ENCODE data around the gene PDE4B. TPM values are rescaled to one million over a fixed set of nuclear protein-coding genes. Genes with fewer than 3 reads are reported as not detected.

Gene PDE4B
- total RNA-seq, 1 donor, result 2.3 TPM

DNA sequence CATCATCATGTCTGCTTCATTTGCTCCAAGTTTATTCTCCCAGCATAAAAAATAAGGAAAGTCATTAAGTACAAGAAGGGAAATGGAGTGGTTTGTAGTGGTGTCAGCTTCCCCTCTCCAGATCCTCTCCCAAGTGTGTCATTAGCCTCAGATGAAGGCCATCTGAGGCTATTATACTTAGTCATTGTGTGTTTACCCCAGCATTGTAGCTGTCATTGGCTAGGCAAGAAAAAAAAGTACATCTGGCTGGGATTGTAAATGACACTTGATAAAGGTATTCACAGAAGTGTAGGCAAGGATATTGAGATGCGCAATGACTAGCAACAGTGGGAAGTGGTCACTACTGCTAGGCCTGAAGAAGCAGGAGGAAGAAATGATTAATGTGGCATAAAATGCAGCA, 424.3 kb downstream of the PDE4B start:
- no peak overlapping the region for H3K4me3 ChIP-seq (ENCODE audit: low read depth, low read length)
- TF ChIP-seq, protein P1, sequence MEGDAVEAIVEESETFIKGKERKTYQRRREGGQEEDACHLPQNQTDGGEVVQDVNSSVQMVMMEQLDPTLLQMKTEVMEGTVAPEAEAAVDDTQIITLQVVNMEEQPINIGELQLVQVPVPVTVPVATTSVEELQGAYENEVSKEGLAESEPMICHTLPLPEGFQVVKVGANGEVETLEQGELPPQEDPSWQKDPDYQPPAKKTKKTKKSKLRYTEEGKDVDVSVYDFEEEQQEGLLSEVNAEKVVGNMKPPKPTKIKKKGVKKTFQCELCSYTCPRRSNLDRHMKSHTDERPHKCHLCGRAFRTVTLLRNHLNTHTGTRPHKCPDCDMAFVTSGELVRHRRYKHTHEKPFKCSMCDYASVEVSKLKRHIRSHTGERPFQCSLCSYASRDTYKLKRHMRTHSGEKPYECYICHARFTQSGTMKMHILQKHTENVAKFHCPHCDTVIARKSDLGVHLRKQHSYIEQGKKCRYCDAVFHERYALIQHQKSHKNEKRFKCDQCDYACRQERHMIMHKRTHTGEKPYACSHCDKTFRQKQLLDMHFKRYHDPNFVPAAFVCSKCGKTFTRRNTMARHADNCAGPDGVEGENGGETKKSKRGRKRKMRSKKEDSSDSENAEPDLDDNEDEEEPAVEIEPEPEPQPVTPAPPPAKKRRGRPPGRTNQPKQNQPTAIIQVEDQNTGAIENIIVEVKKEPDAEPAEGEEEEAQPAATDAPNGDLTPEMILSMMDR (IDR thresholded peaks at IDR 0.05; ENCODE audit: insufficient read depth, low read length), result no peak
- no peak for DNase-seq (ENCODE audit: low read depth)

DNA sequence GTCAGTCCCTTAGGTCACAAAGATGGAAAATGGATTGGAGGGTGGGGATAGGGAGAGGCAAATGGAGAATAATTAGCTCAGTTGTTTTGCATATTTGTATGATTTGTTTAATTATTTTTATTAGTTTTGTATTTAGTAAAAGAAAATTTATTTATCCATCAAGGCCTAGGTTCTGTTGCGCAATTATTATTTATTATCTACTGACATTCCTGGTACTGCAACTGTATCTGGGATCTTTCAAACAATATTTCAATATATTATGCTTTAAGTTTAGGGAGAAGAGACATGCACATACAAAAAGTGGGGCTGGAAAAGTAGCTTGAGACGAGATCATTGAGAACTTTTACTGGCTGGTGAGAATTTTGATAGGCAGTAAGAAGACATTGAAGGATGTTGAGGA, 424.9 kb downstream of the PDE4B start:
- no peak overlapping the region for H3K4me3 ChIP-seq (ENCODE audit: low read depth, low read length)
- TF ChIP-seq, protein P1 (IDR thresholded peaks at IDR 0.05; ENCODE audit: insufficient read depth, low read length), result no peak
- DNase-seq (ENCODE audit: low read depth), result no peak

DNA sequence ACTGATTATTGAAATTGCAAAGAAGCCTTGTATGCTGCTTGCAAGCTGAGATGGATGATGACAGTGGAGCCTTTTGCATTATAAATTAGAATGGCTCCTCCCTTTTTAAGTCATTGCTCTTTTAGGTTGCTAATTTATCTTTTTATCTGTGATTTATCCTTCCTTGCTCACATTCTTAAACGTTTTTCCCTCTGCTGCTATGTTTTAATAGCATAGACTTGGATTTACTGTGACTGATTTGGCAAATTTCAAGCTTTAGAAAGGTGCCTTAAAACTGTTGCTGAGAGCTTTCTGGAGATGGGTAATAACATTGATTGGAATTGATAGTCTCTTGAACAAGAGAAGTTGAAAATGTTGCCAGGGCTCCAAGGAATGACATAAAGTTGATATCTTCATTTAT, 427.8 kb downstream of the PDE4B start:
- no peak overlapping the region for H3K4me3 ChIP-seq (ENCODE audit: low read depth, low read length)
- DNase-seq (ENCODE audit: low read depth), result no peak
- TF ChIP-seq, protein P1 (IDR thresholded peaks at IDR 0.05; ENCODE audit: insufficient read depth, low read length), result no peak

DNA sequence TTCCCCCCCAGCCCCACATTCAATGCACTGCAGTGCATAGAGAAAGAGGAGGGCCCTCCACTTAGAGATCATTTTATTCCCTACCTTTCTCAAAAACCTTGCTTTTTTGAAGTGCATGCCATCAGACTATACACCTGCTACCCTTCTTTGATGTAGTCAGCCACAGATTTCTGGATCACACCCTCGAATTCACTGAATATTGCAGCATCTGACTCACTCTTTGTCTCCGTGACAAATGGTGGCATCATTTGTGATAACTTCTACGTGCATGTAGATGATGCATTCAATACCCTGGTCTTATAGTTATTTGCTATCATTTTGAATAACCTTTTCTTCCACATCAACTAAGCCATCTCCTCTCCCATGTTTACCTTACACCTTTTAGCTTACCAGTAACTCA, 431.0 kb downstream of the PDE4B start:
- TF ChIP-seq, protein P1 (IDR thresholded peaks at IDR 0.05; ENCODE audit: insufficient read depth, low read length), result no peak
- no peak for DNase-seq (ENCODE audit: low read depth)
- H3K4me3 ChIP-seq (ENCODE audit: low read depth, low read length), result no peak overlapping the region

DNA sequence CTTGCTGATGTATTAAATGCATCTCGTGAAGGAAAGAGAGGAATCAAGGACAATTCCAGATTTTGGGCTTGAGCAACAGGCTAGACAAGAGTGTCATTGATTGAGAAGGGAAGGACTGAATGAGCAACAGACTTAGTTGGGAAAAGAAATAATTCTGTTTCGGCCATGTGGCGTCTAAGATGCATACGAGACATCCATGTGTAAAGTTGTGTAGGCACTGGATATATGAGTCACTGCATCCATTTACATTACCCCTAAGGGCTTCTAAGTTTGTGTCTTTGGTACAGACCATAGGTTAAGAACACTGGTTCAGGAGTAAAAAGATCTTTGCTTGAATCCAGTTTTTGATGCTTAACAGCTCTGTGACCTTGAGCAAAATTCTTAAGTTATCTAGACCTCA, 434.3 kb downstream of the PDE4B start:
- no peak for DNase-seq (ENCODE audit: low read depth)
- TF ChIP-seq, protein P1 (IDR thresholded peaks at IDR 0.05; ENCODE audit: insufficient read depth, low read length), result no peak
- no peak overlapping the region for H3K4me3 ChIP-seq (ENCODE audit: low read depth, low read length)

DNA sequence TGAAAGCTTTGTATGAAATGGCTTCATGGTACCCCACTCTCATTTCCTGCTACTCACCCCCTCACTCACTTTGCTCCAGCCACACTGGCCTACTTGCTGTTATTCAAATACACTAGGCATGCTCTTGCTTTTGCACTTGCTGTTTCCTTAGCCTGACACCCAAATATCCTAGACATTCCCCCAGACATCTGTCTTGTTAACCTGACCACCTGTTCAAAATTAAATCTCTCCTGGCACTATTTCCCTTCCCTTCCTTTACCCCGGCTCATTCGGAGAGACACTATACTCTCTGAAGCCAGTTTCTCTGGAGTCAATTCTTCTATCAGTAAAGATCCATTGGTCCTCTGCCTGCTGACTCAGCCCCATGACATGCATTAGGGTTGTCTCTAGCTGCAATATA, 435.3 kb downstream of the PDE4B start:
- TF ChIP-seq, protein P1 (IDR thresholded peaks at IDR 0.05; ENCODE audit: insufficient read depth, low read length), result no peak
- DNase-seq (ENCODE audit: low read depth), result no peak
- H3K4me3 ChIP-seq (ENCODE audit: low read depth, low read length), result no peak overlapping the region

DNA sequence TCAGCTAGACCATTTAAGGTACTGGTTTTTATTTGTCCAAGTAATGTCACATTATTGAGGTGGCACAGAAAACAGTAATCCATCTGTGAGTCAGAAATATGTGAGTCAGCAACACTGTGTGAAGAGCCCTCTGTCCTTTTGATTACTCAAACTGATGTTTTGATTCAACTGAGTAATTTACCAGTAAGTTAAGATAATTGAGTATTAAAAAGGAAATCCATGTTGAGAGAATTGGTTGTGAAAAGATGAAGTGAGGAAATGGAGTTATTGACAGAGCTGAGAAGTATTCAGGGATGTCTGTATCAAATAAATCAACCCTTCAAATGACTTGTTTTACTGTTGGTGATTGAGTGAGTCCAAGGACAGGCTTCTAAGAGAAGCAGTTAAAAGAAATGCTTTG, 438.5 kb downstream of the PDE4B start:
- no peak for DNase-seq (ENCODE audit: low read depth)
- TF ChIP-seq, protein P1 (IDR thresholded peaks at IDR 0.05; ENCODE audit: insufficient read depth, low read length), result no peak
- H3K4me3 ChIP-seq (ENCODE audit: low read depth, low read length), result no peak overlapping the region
